ENCODE data around the gene NT5C3A.
A peak's percentile ranks its signal among the peaks of the same experiment; 100 is the strongest.
"Not testable (repeated sequence)": the region's sequence is repeated elsewhere in the genome, so short reads cannot be mapped to it uniquely, and the experiment has no call there.

NT5C3A gene

GRCh38 chr7:33062023-33062781 is at the start of gene NT5C3A:
NT5C3A (minus strand) TSS chr7:33062776; CDS start chr7:33062705, 71 bp downstream.
- peak; percentile 9 for DNase-seq (ENCODE audit: low spot score)

- no peak for DNase-seq (ENCODE audit: low spot score)
Observed at GRCh38 chr7:33111614-33112013, 49.0 kb upstream of the NT5C3A start.

- DNase-seq (ENCODE audit: low spot score) = no peak
Observed at GRCh38 chr7:33109758-33110238, 47.2 kb upstream of the NT5C3A start.

- peak; percentile 73 for DNase-seq (ENCODE audit: low spot score)
Observed at GRCh38 chr7:33109005-33109757, 46.6 kb upstream of the NT5C3A start, which contains the start of gene RP9. RP9 (minus strand) TSS chr7:33109404; CDS start chr7:33109372, 32 bp downstream.

GRCh38 chr7:33108554-33109004 is 46.0 kb upstream of the NT5C3A start:
- DNase-seq (ENCODE audit: low spot score) = peak; percentile 11

GRCh38 chr7:33107136-33108066 is 44.8 kb upstream of the NT5C3A start:
- peak; percentile 69 for DNase-seq (ENCODE audit: low spot score)

- DNase-seq (ENCODE audit: low spot score) = no peak
Observed at GRCh38 chr7:33101906-33102305, 39.3 kb upstream of the NT5C3A start.

- no peak for DNase-seq (ENCODE audit: low spot score)
Observed at GRCh38 chr7:33100770-33101169, 38.2 kb upstream of the NT5C3A start.

- DNase-seq (ENCODE audit: low spot score) = no peak
Observed at GRCh38 chr7:33099154-33099940, 36.8 kb upstream of the NT5C3A start.

GRCh38 chr7:33094745-33095275 is 32.2 kb upstream of the NT5C3A start:
- not testable (repeated sequence) for DNase-seq (ENCODE audit: low spot score)

GRCh38 chr7:33093266-33093665 is 30.7 kb upstream of the NT5C3A start:
- no peak for DNase-seq (ENCODE audit: low spot score)

GRCh38 chr7:33091641-33092191 is 29.1 kb upstream of the NT5C3A start:
- no peak for DNase-seq (ENCODE audit: low spot score)

- no peak for DNase-seq (ENCODE audit: low spot score)
Observed at GRCh38 chr7:33091111-33091531, 28.5 kb upstream of the NT5C3A start.

- no peak for DNase-seq (ENCODE audit: low spot score)
Observed at GRCh38 chr7:33089142-33089541, 26.6 kb upstream of the NT5C3A start.

- no peak for DNase-seq (ENCODE audit: low spot score)
Observed at GRCh38 chr7:33087858-33088257, 25.3 kb upstream of the NT5C3A start.

- no peak for DNase-seq (ENCODE audit: low spot score)
Observed at GRCh38 chr7:33087356-33087755, 24.8 kb upstream of the NT5C3A start.

- no peak for DNase-seq (ENCODE audit: low spot score)
Observed at GRCh38 chr7:33079763-33080690, 17.5 kb upstream of the NT5C3A start.

- DNase-seq (ENCODE audit: low spot score) = no peak
Observed at GRCh38 chr7:33079096-33079495, 16.5 kb upstream of the NT5C3A start.

- no peak for DNase-seq (ENCODE audit: low spot score)
Observed at GRCh38 chr7:33076737-33077136, 14.2 kb upstream of the NT5C3A start.

All from CD4-positive, alpha-beta T cell treated with Interleukin-15 for 4 hours (primary cell).